ENCODE results near the gene EME1. TPM values are rescaled to one million over a fixed set of nuclear protein-coding genes. Genes with fewer than 3 reads are reported as not detected.
A peak's percentile ranks its signal among the peaks of the same experiment; 100 is the strongest.

Gene EME1
- total RNA-seq, 2 donors from 2014 or later: 0.55 to 1.3 TPM

- H3K9me3 ChIP-seq (ENCODE audit: control insufficient read depth, low read length, poor library complexity, severe bottlenecking): no peaks in the 10 kb centered on the region
- Mint-ChIP-seq H3K27ac (no peak overlapping the region), H3K36me3 (ENCODE audit: low read depth) (peaks cover 11% of the 10 kb centered on the region), H3K4me3 (no peak overlapping the region), H3K4me1 (peaks cover 16% of the 10 kb centered on the region), H3K27me3 (no peaks in the 10 kb centered on the region)
- DNase-seq (no peak), ATAC-seq (no peak)
These were observed 19.3 kb upstream of the EME1 start for GRCh38 chr17:50353600-50354195.

GRCh38 chr17:50354198-50354597 is 18.8 kb upstream of the EME1 start:
- Mint-ChIP-seq H3K36me3 (ENCODE audit: low read depth) (peaks cover 11% of the 10 kb centered on the region), H3K4me3 (no peak overlapping the region), H3K4me1 (peaks cover 12% of the 10 kb centered on the region), H3K27ac (no peak overlapping the region), H3K27me3 (no peaks in the 10 kb centered on the region)
- no peak for DNase-seq
- ATAC-seq: no peak
- H3K9me3 ChIP-seq (ENCODE audit: control insufficient read depth, low read length, poor library complexity, severe bottlenecking): no peaks in the 10 kb centered on the region

GRCh38 chr17:50354776-50355175 is 18.3 kb upstream of the EME1 start:
- ATAC-seq (no peak), DNase-seq (no peak)
- H3K9me3 ChIP-seq (ENCODE audit: control insufficient read depth, low read length, poor library complexity, severe bottlenecking): no peaks in the 10 kb centered on the region
- Mint-ChIP-seq H3K4me3 (no peak overlapping the region), H3K27ac (no peak overlapping the region), H3K4me1 (peaks cover 11% of the 10 kb centered on the region), H3K36me3 (ENCODE audit: low read depth) (peaks cover 11% of the 10 kb centered on the region), H3K27me3 (no peaks in the 10 kb centered on the region)

GRCh38 chr17:50355336-50355700 is 17.7 kb upstream of the EME1 start:
- no peak for DNase-seq
- no peak overlapping the region for H3K4me3 Mint-ChIP-seq
- no peak overlapping the region for H3K27ac Mint-ChIP-seq
- peaks cover 11% of the 10 kb centered on the region for H3K36me3 Mint-ChIP-seq (ENCODE audit: low read depth)
- no peaks in the 10 kb centered on the region for H3K27me3 Mint-ChIP-seq
- H3K4me1 Mint-ChIP-seq: peaks cover 11% of the 10 kb centered on the region
- no peaks in the 10 kb centered on the region for H3K9me3 ChIP-seq (ENCODE audit: control insufficient read depth, low read length, poor library complexity, severe bottlenecking)
- ATAC-seq: no peak

GRCh38 chr17:50355701-50356341 is 17.2 kb upstream of the EME1 start:
- peaks cover 11% of the 10 kb centered on the region for H3K4me1 Mint-ChIP-seq
- no peaks in the 10 kb centered on the region for H3K9me3 ChIP-seq (ENCODE audit: control insufficient read depth, low read length, poor library complexity, severe bottlenecking)
- H3K27ac Mint-ChIP-seq: no peak overlapping the region
- DNase-seq (no peak), ATAC-seq (no peak)
- no peaks in the 10 kb centered on the region for H3K27me3 Mint-ChIP-seq
- no peak overlapping the region for H3K4me3 Mint-ChIP-seq
- peaks cover 11% of the 10 kb centered on the region for H3K36me3 Mint-ChIP-seq (ENCODE audit: low read depth)

GRCh38 chr17:50356418-50356817 is 16.6 kb upstream of the EME1 start:
- ATAC-seq (no peak), DNase-seq (no peak)
- Mint-ChIP-seq H3K36me3 (ENCODE audit: low read depth) (peaks cover 11% of the 10 kb centered on the region), H3K4me1 (peaks cover 9% of the 10 kb centered on the region), H3K27me3 (no peaks in the 10 kb centered on the region), H3K27ac (no peak overlapping the region), H3K4me3 (no peak overlapping the region)
- no peaks in the 10 kb centered on the region for H3K9me3 ChIP-seq (ENCODE audit: control insufficient read depth, low read length, poor library complexity, severe bottlenecking)

GRCh38 chr17:50356892-50357510 is 16.0 kb upstream of the EME1 start:
- no peak overlapping the region for H3K27ac Mint-ChIP-seq
- H3K36me3 Mint-ChIP-seq (ENCODE audit: low read depth): peaks cover 9% of the 10 kb centered on the region
- no peak for ATAC-seq

GRCh38 chr17:50358177-50358576 is 14.9 kb upstream of the EME1 start:
- DNase-seq (no peak), ATAC-seq (no peak)
- Mint-ChIP-seq H3K4me1 (peaks cover 9% of the 10 kb centered on the region), H3K4me3 (no peak overlapping the region), H3K36me3 (ENCODE audit: low read depth) (peaks cover 6% of the 10 kb centered on the region), H3K27me3 (no peaks in the 10 kb centered on the region), H3K27ac (no peak overlapping the region)
- no peaks in the 10 kb centered on the region for H3K9me3 ChIP-seq (ENCODE audit: control insufficient read depth, low read length, poor library complexity, severe bottlenecking)

More at GRCh38 chr17:50356892-50357510, 16.0 kb upstream of the EME1 start:
- no peak overlapping the region for H3K4me3 Mint-ChIP-seq
- no peaks in the 10 kb centered on the region for H3K9me3 ChIP-seq (ENCODE audit: control insufficient read depth, low read length, poor library complexity, severe bottlenecking)
- H3K27me3 Mint-ChIP-seq: no peaks in the 10 kb centered on the region
- no peak for DNase-seq
- peaks cover 7% of the 10 kb centered on the region for H3K4me1 Mint-ChIP-seq

GRCh38 chr17:50359005-50359699 is 13.9 kb upstream of the EME1 start:
- no peak for DNase-seq
- no peak overlapping the region for H3K4me3 Mint-ChIP-seq
- H3K4me1 Mint-ChIP-seq: peaks cover 9% of the 10 kb centered on the region
- ATAC-seq: no peak
- no peak overlapping the region for H3K27ac Mint-ChIP-seq
- H3K9me3 ChIP-seq (ENCODE audit: control insufficient read depth, low read length, poor library complexity, severe bottlenecking): no peaks in the 10 kb centered on the region
- no peaks in the 10 kb centered on the region for H3K27me3 Mint-ChIP-seq
- peaks cover 2% of the 10 kb centered on the region for H3K36me3 Mint-ChIP-seq (ENCODE audit: low read depth)

GRCh38 chr17:50359998-50360461 is 13.0 kb upstream of the EME1 start:
- Mint-ChIP-seq H3K27ac (no peak overlapping the region), H3K4me1 (peaks cover 9% of the 10 kb centered on the region), H3K36me3 (ENCODE audit: low read depth) (no peaks in the 10 kb centered on the region), H3K27me3 (no peaks in the 10 kb centered on the region), H3K4me3 (no peak overlapping the region)
- no peak for DNase-seq
- no peak for ATAC-seq
- H3K9me3 ChIP-seq (ENCODE audit: control insufficient read depth, low read length, poor library complexity, severe bottlenecking): no peaks in the 10 kb centered on the region

GRCh38 chr17:50360486-50361115 is 12.4 kb upstream of the EME1 start:
- no peak for DNase-seq
- Mint-ChIP-seq H3K36me3 (ENCODE audit: low read depth) (no peaks in the 10 kb centered on the region), H3K27ac (no peak overlapping the region), H3K4me3 (no peak overlapping the region), H3K27me3 (no peaks in the 10 kb centered on the region), H3K4me1 (peaks cover 9% of the 10 kb centered on the region)
- no peaks in the 10 kb centered on the region for H3K9me3 ChIP-seq (ENCODE audit: control insufficient read depth, low read length, poor library complexity, severe bottlenecking)
- no peak for ATAC-seq

GRCh38 chr17:50361561-50362480 is 11.2 kb upstream of the EME1 start:
- DNase-seq (peak in 2 of 3 donors; percentile 28 to 40), ATAC-seq (peak; percentile 91)
- H3K4me3 Mint-ChIP-seq: peak overlapping the region; percentile 55
- H3K9me3 ChIP-seq (ENCODE audit: control insufficient read depth, low read length, poor library complexity, severe bottlenecking): no peaks in the 10 kb centered on the region
- no peaks in the 10 kb centered on the region for H3K27me3 Mint-ChIP-seq
- peaks cover 9% of the 10 kb centered on the region for H3K4me1 Mint-ChIP-seq
- peak overlapping the region; percentile 19 for H3K27ac Mint-ChIP-seq
- no peaks in the 10 kb centered on the region for H3K36me3 Mint-ChIP-seq (ENCODE audit: low read depth)

All from T-helper 17 cell (primary cell).